ENCODE data around the gene GRM1. TPM values are rescaled to one million over a fixed set of nuclear protein-coding genes. Genes with fewer than 3 reads are reported as not detected.

Gene GRM1
- total RNA-seq, 1 donor = under 0.01 TPM

DNA sequence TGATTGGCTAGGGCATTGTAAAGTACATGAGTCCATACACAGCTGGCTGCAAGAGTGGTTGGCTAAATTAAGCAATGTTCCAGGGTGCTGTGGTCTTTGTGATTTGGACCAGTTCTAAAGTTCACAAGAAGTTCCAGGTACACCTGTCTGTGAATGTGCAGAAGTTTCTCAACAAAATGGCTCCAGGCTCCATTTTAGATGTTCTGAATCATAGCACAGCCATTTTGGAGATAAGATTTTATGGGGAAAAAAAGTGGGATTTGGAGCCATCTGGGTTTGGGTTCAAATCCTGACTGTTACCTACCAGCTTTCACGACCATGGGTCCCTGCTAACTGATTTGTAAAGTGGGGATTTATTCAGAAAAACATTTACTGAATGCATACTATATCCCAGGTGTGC, 82.1 kb downstream of the GRM1 start:
- H3K4me3 ChIP-seq (ENCODE audit: low read depth, low read length) = no peak overlapping the region
- DNase-seq (ENCODE audit: low read depth) = no peak
- TF ChIP-seq, protein P1, sequence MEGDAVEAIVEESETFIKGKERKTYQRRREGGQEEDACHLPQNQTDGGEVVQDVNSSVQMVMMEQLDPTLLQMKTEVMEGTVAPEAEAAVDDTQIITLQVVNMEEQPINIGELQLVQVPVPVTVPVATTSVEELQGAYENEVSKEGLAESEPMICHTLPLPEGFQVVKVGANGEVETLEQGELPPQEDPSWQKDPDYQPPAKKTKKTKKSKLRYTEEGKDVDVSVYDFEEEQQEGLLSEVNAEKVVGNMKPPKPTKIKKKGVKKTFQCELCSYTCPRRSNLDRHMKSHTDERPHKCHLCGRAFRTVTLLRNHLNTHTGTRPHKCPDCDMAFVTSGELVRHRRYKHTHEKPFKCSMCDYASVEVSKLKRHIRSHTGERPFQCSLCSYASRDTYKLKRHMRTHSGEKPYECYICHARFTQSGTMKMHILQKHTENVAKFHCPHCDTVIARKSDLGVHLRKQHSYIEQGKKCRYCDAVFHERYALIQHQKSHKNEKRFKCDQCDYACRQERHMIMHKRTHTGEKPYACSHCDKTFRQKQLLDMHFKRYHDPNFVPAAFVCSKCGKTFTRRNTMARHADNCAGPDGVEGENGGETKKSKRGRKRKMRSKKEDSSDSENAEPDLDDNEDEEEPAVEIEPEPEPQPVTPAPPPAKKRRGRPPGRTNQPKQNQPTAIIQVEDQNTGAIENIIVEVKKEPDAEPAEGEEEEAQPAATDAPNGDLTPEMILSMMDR (IDR thresholded peaks at IDR 0.05; ENCODE audit: insufficient read depth, low read depth, low read length) = no peak

DNA sequence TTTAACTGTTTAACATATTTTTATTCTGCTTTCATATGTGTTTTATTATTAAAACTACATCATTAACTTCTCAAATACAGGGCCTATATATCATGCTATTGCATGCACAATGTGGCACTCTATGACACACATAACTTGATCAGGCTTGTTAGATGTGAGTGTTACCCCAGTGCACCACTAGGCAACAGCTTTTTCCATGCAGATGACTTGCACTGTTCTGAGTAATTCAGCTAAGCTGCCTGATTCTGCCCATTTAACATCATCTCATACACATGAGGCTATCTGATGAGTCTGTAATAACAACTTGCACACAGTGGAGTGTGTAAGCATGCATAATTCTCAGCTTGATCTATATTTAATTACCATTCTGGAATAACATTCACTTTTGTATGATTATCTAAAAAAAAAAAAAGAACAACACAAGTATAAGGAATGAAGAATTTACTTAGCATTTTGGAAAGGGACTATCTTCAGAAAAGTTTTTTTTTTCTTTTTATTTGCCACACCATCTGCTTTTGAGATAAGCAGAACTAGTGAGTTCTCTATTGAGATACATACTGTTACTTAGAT, 83.1 kb downstream of the GRM1 start:
- DNase-seq (ENCODE audit: low read depth) = no peak
- H3K4me3 ChIP-seq (ENCODE audit: low read depth, low read length) = no peak overlapping the region
- TF ChIP-seq, protein P1 (IDR thresholded peaks at IDR 0.05; ENCODE audit: insufficient read depth, low read depth, low read length) = no peak

DNA sequence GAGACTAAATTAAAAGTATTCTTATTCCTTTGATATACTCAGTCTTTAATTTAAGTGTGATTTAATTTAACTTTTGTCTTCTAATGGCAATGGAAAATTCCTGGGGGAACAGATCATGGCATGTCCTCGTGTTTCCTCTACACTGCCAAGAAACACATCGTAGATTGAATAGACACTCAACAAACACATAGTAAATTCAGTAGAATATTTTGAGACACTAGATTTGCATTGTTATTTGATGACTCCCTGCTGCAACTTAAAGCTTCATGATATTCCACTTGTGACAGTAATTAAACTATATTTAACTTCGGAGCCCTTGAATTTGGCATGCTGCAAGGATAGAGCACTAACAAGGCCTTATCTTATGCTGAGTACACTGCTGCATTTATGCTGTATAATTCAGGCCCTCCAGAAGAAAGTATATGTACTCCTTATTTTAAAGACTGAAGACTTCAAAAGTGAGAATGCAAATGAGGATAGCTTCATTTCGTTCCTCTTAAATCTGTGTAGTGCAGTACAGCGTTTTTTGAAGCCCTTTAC, 84.3 kb downstream of the GRM1 start:
- no peak for DNase-seq (ENCODE audit: low read depth)
- no peak overlapping the region for H3K4me3 ChIP-seq (ENCODE audit: low read depth, low read length)
- TF ChIP-seq, protein P1 (IDR thresholded peaks at IDR 0.05; ENCODE audit: insufficient read depth, low read depth, low read length) = no peak

DNA sequence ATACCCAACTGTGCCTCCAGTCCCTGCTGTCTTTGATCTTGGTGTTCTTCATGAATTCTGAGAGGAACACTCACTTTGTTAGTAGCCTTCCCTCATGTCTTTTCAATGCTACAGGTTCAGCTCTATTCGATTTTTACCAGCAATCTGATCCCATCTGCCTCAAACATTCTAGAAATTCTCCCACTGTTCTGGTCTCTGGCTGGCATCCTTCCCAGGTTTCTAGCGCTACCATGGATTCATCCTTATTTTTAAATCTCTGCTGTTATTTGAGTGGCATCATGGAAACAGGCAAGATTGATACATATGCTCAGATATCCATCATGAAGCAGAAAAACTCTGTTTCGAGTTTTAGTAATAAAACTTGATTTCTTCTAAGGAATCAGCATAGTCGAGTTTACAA, 94.8 kb downstream of the GRM1 start:
- no peak for DNase-seq (ENCODE audit: low read depth)
- TF ChIP-seq, protein P1 (IDR thresholded peaks at IDR 0.05; ENCODE audit: insufficient read depth, low read depth, low read length) = no peak
- no peak overlapping the region for H3K4me3 ChIP-seq (ENCODE audit: low read depth, low read length)

DNA sequence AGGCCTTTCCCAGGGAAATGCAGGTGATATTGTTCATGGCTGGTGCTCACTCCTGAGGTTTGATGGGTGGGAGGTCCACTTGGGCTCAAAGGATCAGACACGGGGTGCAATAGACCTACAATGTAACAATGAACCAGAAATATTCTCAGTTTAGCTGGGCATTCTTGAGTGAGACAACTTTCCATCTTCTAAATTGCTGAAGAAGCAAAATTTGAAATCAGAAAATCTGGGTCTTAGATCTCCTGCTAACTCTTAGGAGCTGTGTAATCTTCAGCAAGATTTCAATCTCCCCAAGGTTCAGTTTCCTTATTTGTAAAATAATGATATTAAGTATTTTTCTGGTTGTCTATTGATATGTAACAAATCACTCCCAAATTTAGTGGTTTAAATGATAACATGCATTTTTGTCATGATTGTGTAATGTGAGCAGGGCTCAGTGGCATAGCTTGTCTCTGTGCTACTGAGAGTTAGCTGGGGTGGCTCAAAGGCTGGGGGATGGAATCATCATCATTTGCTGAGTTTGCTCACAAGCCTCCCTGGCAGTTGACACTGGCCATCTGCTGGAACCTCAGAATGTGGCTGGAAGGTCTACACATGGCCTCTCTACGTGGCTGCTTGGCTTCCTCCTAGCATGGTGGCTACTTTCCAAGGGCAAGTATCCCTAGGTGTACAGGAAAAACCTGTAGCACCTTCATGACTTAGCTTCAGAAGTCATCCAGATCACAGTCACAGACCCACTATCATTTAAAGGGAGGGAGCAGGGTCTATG, 98.8 kb downstream of the GRM1 start:
- no peak for DNase-seq (ENCODE audit: low read depth)
- H3K4me3 ChIP-seq (ENCODE audit: low read depth, low read length) = no peak overlapping the region
- TF ChIP-seq, protein P1 (IDR thresholded peaks at IDR 0.05; ENCODE audit: insufficient read depth, low read depth, low read length) = no peak

DNA sequence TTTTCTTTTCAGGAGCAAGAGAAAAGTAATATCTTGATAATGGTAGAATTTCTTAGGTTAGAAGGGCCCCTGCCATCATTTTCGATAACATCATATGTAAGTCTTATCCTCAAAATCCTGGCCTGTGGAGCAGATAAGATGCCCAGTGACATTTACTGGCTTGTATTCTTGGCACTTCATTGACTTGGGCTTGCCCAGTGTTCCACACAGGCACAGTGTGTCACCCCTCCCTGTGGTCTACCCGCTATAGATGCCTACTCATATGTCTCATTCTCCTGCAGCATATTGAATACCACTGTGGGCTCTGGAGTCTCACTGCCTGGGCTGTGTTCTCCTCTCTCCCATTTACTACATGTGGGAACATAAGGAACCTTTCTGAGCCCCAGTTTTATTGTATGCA, 105.0 kb downstream of the GRM1 start:
- no peak for DNase-seq (ENCODE audit: low read depth)
- TF ChIP-seq, protein P1 (IDR thresholded peaks at IDR 0.05; ENCODE audit: insufficient read depth, low read depth, low read length) = no peak

More for the DNA sequence above, 105.0 kb downstream of the GRM1 start:
- H3K4me3 ChIP-seq (ENCODE audit: low read depth, low read length) = no peak overlapping the region

Measured in fibroblast of villous mesenchyme (primary cell).